Fibroblast of skin of right quadriceps (primary cell): ENCODE measurements around the gene UBR4.
"Not testable (repeated sequence)": the region's sequence is repeated elsewhere in the genome, so short reads cannot be mapped to it uniquely, and the experiment has no call there.

Source experiments
- DNase-seq: peaks from one replicate; pipeline ENCODE4 v3.0.0-alpha.2; 2013

Gene UBR4

DNA sequence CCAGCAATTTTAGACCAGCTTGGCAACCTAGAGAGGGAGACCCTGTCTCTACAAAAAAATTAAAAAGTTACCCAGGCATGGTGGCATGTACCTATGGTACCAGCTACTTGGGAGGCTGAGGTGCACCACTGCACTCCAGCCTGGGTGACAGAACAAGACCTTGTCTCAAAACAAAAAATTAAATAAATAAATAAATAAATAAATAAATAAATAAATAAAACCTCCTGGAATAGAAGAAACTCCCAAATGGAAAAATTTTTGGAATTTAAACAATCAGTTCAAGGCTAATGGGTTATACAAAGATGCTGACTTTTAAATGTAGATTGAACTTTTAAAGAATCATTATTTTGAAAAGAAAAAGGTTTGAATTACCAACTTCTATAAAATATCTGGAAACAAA, 22.2 kb downstream of the UBR4 start:
- no peak for DNase-seq

DNA sequence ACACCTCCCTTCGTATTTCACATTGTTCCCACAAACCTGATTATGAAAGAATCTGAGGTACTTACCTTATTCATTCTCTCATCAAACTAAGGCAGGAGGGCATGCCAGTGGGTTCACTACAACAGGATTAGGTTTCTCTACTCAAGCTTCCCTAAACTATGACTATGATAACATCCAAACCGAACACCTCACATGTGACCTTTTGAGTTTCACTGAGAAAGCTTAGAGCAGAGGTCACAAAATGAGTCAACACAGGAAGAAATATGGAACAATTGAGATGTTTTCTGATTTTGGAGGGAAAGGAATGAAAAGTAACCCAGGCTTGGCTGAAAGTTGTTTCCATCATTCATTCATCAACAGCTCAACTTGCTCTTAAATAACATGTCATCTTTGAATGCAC, 24.1 kb downstream of the UBR4 start:
- DNase-seq, result no peak

DNA sequence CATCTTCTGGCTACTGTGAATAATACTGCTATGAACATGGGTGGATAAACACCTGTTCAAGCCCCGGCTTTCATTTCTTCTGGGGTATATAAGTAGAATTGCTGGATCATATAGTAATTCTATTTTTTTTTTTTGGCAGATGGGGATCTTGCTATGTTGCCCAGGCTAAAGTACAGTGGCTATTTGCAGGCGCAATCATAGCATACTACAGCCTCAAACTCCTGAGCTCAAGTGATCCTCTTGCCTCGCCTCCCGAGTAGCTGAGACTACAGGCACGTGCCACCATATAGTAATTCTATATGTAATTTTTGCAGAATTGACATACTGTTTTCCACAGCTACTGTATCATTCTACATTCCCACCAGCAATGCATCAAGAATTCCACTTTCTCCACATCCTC, 27.8 kb downstream of the UBR4 start:
- DNase-seq, result no peak

DNA sequence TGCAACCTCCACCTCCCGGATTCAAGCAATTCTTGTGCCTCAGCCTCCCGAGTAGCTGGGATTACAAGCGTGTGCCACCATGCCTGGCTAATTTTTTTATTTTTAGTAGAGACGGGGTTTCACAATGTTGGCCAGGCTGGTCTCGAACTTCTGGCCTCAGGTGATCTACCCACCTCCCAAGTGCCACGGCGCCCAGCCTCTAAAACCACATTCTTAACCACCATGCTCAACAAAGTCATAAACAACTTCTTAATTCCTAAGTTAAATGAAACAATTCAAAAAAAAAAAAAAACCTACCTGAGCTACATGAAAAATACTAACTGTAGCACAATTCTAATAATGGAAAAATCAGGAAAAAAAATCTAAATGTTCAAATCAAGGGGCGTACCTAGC, 29.8 kb downstream of the UBR4 start:
- DNase-seq, result not testable (repeated sequence)

DNA sequence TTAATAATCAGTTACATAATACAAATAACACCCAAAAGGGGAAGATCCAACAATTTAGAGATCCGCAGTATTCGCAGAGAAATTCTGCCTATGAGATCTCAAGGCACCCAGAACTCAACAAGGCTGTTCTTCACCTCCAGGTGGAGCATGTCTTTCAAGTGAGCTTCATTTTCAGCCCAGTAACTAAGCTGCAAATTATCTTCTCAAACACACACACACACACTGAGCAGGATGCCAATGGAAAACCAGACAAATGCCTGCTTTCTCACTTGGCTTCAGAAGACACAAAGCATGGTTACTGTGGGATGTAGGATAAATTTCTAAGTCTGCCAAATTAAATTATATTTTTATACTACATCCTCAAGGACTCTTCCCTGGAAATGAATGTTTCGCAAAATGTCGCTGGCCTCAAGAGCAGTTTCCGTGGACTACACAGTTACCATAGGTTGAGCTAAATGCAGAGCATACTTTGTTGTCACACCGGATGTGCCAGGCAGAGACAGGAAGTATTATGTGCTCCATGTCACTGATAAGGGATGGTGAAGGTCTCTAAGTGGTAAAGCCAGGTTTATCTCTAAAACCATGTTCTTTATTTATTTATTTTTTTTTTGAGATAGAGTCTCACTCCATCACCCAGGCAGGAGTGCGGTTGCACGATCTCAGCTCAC, 30.3 kb downstream of the UBR4 start:
- peak; percentile 15 for DNase-seq

DNA sequence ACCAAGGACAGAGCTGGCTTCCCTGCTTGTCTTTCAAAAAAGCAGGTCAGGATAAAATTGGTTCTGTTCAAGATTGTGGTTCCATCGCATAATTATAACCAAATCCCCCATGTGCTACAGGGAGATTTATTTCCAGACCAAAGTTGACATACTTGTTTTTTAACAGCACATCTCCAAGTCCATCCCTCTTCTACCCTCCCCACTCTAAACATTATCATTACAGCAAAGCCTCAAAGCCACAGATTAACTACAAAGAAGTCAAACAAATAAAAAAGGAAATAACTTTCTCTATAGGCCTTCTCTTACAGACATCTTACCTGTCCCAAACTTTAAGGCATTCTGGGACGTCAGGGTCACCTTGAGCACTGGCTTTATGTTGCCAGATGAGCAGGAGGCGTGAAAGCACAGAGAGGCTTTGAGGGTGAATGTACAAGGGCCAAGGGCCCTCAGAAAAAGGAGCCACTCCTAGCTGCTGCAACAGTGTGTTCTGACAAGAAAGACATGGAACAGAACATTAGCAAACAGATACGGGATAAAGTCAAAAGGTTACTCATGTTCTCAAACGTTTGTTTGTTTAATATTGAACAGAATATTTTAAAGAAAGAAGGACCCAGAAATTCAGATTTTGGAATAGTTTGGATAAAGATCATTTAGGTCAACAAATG, 31.2 kb downstream of the UBR4 start:
- DNase-seq, result no peak

DNA sequence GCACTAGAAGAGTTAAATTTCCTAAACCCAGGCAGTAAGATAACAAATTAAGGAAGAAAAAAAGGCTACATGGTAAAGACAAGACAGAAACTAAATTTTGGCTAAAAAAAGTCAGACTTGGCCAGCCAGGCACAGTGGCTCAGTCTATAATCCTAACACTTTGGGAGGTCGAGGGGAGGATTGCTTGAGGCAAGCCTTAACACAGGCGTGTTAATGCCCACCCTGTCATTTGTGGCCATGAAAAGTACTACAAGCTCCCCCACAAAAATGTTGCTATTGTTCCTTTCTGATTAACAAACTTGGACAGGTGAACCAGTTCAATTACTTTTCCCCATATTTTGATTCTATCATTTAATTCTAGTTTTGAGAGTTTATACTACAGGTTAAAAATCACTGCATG, 32.3 kb downstream of the UBR4 start:
- DNase-seq, result no peak

DNA sequence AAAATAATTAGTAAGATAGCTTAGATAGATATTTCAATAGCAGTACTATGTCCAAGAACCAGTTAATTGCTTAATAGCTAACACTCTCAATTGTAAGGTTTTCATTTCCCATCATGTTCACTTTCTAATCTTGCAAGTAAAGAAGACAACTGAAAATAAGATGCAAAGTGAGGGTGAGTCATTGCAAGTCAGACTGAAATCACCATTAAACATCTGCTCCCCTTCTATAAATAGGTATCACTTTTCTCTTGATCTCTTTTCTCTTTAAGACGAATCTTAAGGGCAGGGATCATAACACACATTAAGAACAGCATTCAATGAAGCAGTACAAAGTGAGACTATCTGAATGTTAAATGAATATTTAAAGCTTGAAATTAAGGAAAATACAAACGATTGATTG, 40.4 kb downstream of the UBR4 start:
- peak; percentile 6 for DNase-seq

DNA sequence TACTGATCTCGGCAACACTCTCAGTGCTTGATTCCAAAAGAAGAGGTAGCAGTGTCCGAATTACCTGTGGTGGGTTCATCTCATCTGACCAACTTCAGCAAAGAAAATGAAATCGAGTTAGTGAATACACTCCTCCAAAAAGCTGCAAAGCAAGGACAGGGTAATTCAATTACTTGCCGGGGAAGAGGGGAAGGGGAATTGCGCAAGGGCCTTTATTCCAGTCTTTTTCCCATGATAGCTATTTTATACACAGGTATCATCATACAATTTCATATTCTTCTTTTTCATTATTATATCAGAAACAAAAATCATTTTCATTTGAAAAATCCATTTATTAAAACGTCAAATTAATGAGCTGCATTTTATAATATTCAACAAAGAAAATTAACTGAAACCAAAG, 42.9 kb downstream of the UBR4 start:
- DNase-seq, result no peak

DNA sequence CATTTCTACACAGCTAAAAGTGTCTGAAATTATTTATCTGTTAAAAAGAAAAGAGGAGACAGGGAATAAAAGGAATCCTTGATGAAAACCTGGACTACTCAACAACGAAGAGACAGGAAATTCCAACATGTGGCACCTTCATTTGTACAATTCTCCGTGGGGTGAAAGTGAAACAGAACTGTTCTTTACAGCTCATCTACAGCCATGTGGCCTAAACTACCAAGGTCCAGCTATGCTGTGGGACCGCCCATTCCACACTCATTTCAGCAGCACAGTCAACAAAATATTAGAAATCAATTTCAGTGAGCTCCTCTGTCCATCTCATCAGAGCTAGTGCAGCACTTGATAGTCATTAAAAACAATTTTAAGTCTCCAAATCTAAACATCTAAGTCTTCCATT, 44.0 kb downstream of the UBR4 start:
- DNase-seq, result no peak

DNA sequence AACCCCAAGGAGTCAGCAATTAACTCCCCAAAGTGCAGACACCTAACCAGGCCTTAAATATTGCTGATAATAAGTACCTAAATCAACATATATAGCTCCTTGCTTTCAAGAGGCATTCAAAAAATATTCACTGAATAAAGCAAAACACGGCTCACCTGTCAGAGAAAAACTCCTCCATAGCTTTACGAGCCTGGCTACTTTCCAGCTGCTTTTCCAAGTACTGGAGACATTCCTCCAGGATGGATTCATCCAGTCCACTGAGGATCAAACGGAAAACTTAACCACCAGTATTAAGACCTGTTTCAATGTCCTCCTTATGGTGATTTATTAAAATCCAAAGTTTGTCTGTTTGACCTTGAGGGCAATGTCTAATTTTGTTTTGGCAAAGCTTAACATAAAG, 44.6 kb downstream of the UBR4 start:
- DNase-seq, result peak; percentile 24

DNA sequence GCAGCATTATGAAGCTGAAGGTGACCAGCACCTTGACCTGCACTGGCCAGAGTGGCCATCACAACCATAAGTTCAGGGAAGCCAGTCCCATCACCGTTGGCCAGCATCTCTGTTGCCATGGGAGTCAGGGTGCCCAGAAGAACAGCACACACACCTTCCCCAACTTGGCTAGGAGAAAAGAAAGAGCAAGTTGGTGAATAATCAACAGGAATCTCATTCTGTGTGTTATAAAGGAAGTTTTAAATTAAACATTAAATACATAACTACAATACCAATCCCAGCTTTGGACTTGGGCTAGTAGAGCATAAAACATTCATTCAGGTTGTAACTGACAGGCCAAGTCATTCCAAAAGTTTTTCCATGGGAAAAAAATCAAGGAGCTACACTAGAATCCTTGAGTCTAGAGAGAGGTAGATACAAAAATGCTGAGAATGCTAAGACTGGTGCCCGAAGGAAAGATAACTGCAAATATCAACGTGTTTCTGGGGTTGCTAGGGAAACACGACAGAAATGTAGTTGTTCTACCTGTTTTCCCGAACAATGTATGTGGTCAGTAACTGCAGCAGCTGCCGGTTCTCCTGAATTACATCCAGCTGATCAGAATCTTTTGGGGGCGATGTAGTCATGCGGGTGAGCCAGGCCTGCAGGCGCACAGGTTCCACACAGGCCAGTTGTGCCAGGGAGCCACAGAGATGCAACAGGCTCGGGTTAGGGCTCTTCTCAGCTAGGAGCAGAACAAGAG, 45.6 kb downstream of the UBR4 start:
- DNase-seq, result no peak

DNA sequence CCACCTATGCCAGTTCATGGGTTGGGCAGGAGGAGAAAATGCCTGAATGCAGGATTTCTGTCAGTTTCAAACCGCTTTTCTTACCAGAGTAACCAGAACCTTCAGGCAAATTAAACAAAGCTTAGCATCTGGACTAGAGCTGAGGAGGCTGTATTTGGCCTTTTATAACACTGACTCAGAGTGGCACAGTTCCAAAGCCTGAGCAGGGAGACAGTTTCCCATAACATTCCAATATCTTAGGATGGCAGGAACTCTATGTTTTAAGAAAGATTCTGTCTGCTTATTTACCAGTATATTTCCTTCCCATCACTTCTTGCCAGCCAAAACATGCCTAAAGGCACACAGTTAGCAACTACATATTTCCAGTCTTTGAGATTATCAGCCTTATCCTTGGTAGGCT, 46.8 kb downstream of the UBR4 start:
- peak; percentile 65 for DNase-seq

DNA sequence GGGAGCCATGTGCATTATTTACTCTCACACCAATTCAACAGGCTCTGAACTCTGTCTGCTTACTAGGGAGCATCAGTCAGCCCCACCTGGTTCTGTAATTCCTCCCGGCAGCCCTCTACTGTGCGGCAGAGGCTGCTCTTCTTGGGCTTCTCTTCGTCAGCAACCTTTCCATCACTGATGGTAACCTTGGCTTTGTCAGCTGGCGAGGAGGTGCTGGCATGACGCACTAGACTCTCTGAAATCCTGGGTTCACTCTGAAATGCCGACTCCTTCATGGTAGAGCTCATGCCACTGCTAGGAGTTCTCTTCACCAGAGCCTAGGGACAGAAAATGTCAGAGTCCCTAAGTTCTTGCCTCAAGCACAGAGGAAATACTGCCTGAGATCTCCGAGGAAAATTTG, 49.2 kb downstream of the UBR4 start:
- no peak for DNase-seq

DNA sequence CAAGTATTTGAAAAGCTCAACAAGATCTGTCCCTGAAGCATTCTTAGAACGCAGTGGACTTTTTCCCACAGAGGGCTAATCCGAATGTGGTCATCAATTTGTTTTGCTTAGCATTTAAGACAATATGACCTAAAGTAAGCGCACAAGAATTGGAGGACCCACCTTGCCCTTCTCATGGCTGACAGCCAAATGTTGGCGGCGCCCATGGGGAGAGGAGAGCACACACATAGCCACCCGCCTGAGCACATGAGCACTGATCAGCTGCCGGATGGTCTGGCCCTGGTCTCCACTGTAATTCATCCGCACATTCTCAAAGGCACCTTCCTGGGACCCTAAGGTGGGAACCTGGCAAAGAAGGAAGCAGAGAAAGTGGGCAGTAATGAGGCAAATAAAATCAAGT, 52.4 kb downstream of the UBR4 start:
- DNase-seq, result no peak

DNA sequence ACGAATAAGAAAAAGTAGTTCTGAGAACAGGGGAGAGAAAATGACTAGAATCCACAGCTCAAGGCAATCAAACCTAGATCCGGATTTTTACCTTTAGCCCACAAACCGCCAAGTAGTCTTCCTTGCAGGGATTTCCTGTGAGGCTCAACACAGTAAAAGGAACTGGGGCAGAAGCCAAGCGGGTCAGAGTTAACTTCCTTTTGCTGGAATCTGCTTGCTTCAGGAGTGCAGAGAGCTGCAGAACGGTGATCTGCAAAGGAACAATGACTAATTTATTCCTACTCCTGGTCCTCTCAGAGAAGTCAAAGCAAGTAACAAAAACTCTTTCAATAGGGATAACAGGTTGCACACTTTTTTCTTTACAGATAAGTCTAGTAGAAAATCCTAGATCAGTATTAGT, 53.4 kb downstream of the UBR4 start:
- peak; percentile 8 for DNase-seq

DNA sequence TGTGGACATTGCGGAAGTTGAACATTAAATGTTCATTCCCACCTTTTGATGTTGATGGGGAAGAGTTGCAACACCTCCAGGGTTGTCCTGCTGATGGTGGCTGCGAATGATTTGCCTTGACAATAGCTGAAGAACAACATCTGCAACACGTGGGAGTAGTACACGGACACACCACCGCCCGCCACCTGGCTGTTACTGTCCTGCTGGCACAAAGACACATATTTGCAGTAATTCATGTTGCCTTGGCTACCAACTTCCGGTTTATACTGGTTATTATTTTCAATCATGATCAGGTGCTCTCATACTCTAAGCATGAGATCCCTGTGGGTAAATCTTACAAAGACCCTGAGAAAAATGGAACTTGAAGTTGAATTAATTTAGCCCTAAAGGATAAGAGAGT, 55.2 kb downstream of the UBR4 start:
- DNase-seq, result no peak

DNA sequence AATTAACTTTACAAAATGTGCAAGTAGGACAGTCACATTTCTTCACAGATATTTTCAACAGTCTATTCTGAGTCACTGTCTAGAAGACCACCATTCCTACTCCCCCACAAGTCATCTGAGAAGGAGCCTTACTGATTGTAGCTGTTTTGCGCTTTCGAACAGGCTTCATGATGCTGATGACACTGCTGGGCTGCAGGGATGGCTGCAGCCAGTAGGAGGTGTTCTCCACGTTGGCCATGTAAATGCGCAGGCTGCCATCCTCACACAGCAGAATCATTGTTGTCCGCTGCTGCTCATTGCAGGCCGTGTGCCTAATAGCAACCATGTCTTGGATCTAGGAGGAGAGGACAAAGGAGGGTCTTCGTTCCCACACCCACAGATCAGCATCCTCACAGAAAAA, 56.9 kb downstream of the UBR4 start:
- DNase-seq, result no peak

DNA sequence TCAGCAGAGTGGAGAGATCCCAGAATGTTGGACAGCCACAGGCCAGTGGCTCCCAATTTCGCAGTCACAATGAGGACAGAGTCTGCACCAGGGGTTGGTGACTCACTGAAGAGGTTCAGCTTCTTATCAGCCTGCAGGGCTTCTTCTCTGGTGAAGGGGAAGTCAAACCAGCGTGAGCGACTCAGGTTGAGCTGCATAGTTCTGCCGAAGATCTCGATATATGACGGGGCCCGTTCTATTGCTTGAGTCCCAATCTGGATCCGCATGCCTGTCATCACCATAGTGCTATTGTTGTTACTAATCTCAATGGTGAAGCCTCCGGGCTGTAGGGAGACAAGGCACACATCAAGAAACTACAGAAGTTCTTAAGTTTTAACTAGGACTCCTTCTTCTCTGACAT, 58.5 kb downstream of the UBR4 start:
- DNase-seq, result no peak

DNA sequence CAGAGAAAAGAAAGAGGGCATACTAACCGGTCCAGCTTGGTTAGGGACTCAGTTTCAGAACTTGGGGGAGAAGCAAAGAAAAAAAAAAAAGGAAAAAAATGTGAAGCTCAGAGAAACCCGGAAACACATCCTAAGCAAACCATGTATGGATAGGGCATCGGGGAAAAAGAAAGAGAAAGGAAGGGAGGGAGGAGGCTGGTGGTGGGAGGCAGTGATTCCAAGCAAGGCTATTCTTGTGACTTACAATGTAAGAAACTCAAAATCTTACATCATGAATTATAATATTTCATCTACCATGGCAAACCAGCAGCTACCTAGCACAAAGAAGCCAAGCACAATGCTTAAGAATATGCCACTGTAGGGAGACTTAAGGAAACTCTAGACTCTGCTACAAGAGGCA, 60.3 kb downstream of the UBR4 start:
- no peak for DNase-seq

DNA sequence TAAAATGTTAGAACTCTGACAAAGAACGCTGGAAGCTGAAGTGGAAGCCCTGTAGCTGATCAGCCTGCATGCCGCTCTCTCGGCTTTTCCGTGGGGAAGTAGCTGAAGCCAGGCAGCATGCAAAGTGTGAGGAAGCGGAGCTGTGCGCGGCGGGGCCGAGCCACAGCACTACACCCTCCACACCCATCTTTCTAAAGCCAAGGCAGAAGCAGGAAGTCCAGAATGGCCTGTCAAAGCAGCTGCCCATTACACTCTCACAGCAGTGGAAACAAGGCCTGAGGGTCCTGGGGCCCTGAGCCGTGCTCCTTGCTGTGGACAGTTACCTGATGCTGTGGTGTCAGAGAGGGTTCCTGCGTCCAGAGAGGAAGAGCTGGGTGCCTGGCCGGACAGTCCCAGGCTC, 69.6 kb downstream of the UBR4 start:
- no peak for DNase-seq

DNA sequence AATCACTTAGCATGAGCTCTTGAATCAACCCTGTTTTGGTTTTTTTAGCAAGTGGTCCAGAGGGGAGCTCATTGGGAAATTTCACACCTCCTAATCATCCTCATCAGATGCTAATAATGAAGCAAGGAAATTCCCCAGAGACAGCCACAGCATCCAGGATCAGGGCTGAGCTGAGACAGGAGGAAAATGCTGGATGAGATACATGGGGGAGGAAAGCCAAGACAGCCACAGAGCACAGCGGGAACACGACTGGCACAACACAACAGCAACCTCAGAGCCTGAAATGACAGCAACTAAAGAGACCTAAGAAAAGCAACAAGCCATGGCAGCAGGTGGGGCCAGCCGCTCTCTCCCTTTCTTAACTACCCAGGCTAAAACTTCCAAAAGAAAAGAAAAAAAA, 70.4 kb downstream of the UBR4 start:
- no peak for DNase-seq

DNA sequence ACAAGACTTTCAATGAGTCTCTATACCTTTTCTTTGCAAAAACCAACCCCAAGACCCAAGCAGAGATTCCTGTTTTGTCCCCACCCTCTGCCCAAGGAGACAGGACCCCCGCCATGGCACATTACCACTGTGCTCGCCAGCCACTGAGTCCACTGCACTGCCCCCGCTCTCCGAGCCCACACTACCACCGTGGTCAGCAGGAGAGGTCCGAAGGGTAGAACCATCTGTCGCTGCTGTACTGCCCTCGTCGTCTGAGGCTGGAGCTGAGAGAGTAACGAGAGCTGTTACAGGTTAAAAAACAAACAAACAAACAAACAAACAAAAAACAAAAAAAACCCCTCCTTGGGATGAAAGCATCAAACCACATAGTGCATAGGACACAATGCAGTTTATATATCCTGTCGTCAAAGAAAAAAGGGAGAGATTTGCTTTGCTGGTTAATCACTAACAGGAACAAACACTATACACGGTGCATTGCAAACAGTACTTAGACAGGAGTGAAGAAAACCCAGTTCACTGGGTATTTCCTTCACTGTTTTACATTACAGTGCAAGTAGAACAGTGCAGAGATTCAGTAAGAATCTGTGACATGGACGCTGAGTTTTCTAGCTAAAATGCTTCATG, 71.0 kb downstream of the UBR4 start:
- no peak for DNase-seq

DNA sequence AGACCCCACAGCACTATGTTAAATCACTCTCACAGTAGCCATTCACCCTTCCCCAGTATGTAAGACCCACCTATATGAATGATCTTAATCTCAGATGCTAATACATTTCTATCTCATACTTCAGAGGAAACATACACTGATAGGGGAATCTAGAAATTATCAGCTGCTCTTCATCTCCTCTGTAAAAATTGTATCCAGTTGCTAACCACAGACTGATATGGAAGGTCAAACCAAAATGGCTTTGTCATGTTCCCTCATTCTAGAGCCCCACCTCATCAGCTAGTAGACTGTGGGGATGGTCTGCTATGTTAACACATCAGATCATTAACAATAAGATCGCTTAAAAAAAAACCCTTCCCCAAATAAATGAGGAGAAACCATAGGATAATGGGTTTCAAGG, 71.7 kb downstream of the UBR4 start:
- DNase-seq, result no peak
